Skeletal muscle tissue (tissue), 4 donors: ENCODE data around the gene RPS6KB2. TPM values are rescaled to one million over a fixed set of nuclear protein-coding genes. Genes with fewer than 3 reads are reported as not detected.

Experiments used
- H3K27ac ChIP-seq: one replicate; pipeline ENCODE4 v1.7.0; 2013; ENCODE audit warnings: mild to moderate bottlenecking, low read depth, low read length, inconsistent platforms
- H3K27me3 ChIP-seq, 3 donors: one replicate each; pipeline ENCODE4 v1.7.0; 2013; ENCODE audit warnings: low read length in 3 of 3; ENCODE audit not compliant: control insufficient read depth in 3 of 3, insufficient read depth in 3 of 3
- H3K36me3 ChIP-seq, 3 donors: one replicate each; pipeline ENCODE4 v1.7.0; 2013; ENCODE audit warnings: low read length in 3 of 3; ENCODE audit not compliant: control insufficient read depth in 3 of 3, insufficient read depth in 3 of 3
- H3K4me1 ChIP-seq, 3 donors: one replicate each; pipeline ENCODE4 v1.7.0; 2013; ENCODE audit warnings: low read length in 3 of 3, mild to moderate bottlenecking in 3 of 3; ENCODE audit not compliant: control insufficient read depth in 3 of 3, insufficient read depth in 3 of 3
- H3K4me3 ChIP-seq, 3 donors: one replicate each; pipeline ENCODE4 v1.7.0; 2013; ENCODE audit warnings: low read length in 3 of 3
- H3K9ac ChIP-seq, 3 donors: one replicate each; pipeline ENCODE4 v1.7.0; 2013; ENCODE audit warnings: low read length in 3 of 3, mild to moderate bottlenecking in 3 of 3, moderate library complexity in 2 of 3, low read depth in 1 of 3
- H3K9me3 ChIP-seq, 3 donors: one replicate each; pipeline ENCODE4 v1.7.0; 2013; ENCODE audit warnings: low read length in 3 of 3; ENCODE audit not compliant: control insufficient read depth in 3 of 3
- total RNA-seq: library from RNA; depleted of rRNA; stranded (reverse); fragments of >200 nt; gene quantifications from one replicate; pipeline ENCODE4 v1.2.3, GENCODE V29; 2014
- donor health status: Osteomylitis.

The RPS6KB2 gene
- total RNA-seq, 1 donor from 2014 or later: 23.5 TPM

- peak overlapping the region in 1 of 3 donors; percentile 25 for H3K9ac ChIP-seq
- peaks cover 0 to 9% (median 4%) of the 10 kb centered on the region in 3 donors for H3K36me3 ChIP-seq
- H3K4me3 ChIP-seq: no peak overlapping the region
- H3K27ac ChIP-seq: no peak overlapping the region
- H3K27me3 ChIP-seq: peaks cover 0 to 11% (median 5%) of the 10 kb centered on the region in 3 donors
- no peaks in the 10 kb centered on the region for H3K9me3 ChIP-seq
- peaks cover 15 to 37% (median 15%) of the 10 kb centered on the region in 3 donors for H3K4me1 ChIP-seq
Observed at GRCh38 chr11:67389477-67389876, 38.8 kb upstream of the RPS6KB2 start.

- peaks cover 0 to under 1% (median 0%) of the 10 kb centered on the region in 3 donors for H3K27me3 ChIP-seq
- peaks cover 15 to 29% (median 15%) of the 10 kb centered on the region in 3 donors for H3K4me1 ChIP-seq
- peak overlapping the region; percentile 93 to 95 (median 95) for H3K4me3 ChIP-seq
- H3K27ac ChIP-seq: peak overlapping the region; percentile 91
- H3K9ac ChIP-seq: peak overlapping the region; percentile 96 to 98 (median 97)
- no peaks in the 10 kb centered on the region for H3K9me3 ChIP-seq
- H3K36me3 ChIP-seq: peaks cover 0 to 13% (median 11%) of the 10 kb centered on the region in 3 donors
Observed at GRCh38 chr11:67390947-67391303, 37.4 kb upstream of the RPS6KB2 start.

- H3K4me3 ChIP-seq: peak within 1 kb of the TSS; percentile 93 to 95 (median 95)
- peaks cover 15 to 29% (median 15%) of the 10 kb centered on the region in 3 donors for H3K4me1 ChIP-seq
- peak within 1 kb of the TSS; percentile 96 to 98 (median 97) for H3K9ac ChIP-seq
- H3K27ac ChIP-seq: peak within 1 kb of the TSS; percentile 91
- no peaks in the 10 kb centered on the region for H3K9me3 ChIP-seq
- H3K36me3 ChIP-seq: peaks cover 4 to 16% (median 15%) of the 10 kb centered on the region in 3 donors
- H3K27me3 ChIP-seq: no peaks in the 10 kb centered on the region
Observed at GRCh38 chr11:67391304-67392182, 36.8 kb upstream of the RPS6KB2 start, which contains the start of gene RAD9A. RAD9A (plus strand) TSS chr11:67391986; CDS start chr11:67392045, 59 bp downstream.

- Histone ChIP-seq H3K4me1 (peaks cover 15 to 29% (median 15%) of the 10 kb centered on the region in 3 donors), H3K27me3 (no peaks in the 10 kb centered on the region), H3K9ac (peak overlapping the region; percentile 74 to 98 (median 82)), H3K27ac (peak overlapping the region; percentile 91), H3K36me3 (peaks cover 5 to 16% (median 16%) of the 10 kb centered on the region in 3 donors), H3K4me3 (peak overlapping the region; percentile 75 to 95 (median 93)), H3K9me3 (no peaks in the 10 kb centered on the region)
Observed at GRCh38 chr11:67392183-67392715, 36.0 kb upstream of the RPS6KB2 start.

- no peak overlapping the region for H3K4me3 ChIP-seq
- H3K36me3 ChIP-seq: peaks cover 17 to 28% (median 25%) of the 10 kb centered on the region in 3 donors
- no peaks in the 10 kb centered on the region for H3K9me3 ChIP-seq
- H3K4me1 ChIP-seq: peaks cover 15 to 39% (median 19%) of the 10 kb centered on the region in 3 donors
- H3K27ac ChIP-seq: no peak overlapping the region
- H3K9ac ChIP-seq: no peak overlapping the region
- H3K27me3 ChIP-seq: no peaks in the 10 kb centered on the region
Observed at GRCh38 chr11:67393437-67393836, 34.9 kb upstream of the RPS6KB2 start.

- peaks cover 22 to 33% (median 31%) of the 10 kb centered on the region in 3 donors for H3K36me3 ChIP-seq
- no peak overlapping the region for H3K27ac ChIP-seq
- H3K4me1 ChIP-seq: peaks cover 15 to 39% (median 19%) of the 10 kb centered on the region in 3 donors
- no peaks in the 10 kb centered on the region for H3K9me3 ChIP-seq
- no peaks in the 10 kb centered on the region for H3K27me3 ChIP-seq
- no peak overlapping the region for H3K9ac ChIP-seq
- no peak overlapping the region for H3K4me3 ChIP-seq
Observed at GRCh38 chr11:67393990-67394389, 34.3 kb upstream of the RPS6KB2 start.

GRCh38 chr11:67395555-67396258 is 32.6 kb upstream of the RPS6KB2 start:
- Histone ChIP-seq H3K27me3 (no peaks in the 10 kb centered on the region), H3K4me3 (no peak overlapping the region), H3K9me3 (no peaks in the 10 kb centered on the region), H3K36me3 (peaks cover 33 to 41% (median 39%) of the 10 kb centered on the region in 3 donors), H3K4me1 (peaks cover 26 to 42% (median 28%) of the 10 kb centered on the region in 3 donors), H3K27ac (no peak overlapping the region), H3K9ac (no peak overlapping the region)

GRCh38 chr11:67396259-67396581 is 32.1 kb upstream of the RPS6KB2 start:
- Histone ChIP-seq H3K9me3 (no peaks in the 10 kb centered on the region), H3K36me3 (peaks cover 33 to 41% (median 39%) of the 10 kb centered on the region in 3 donors), H3K4me3 (no peak overlapping the region), H3K27ac (no peak overlapping the region), H3K9ac (no peak overlapping the region), H3K27me3 (no peaks in the 10 kb centered on the region), H3K4me1 (peaks cover 26 to 41% (median 28%) of the 10 kb centered on the region in 3 donors)

- Histone ChIP-seq H3K27ac (no peak overlapping the region), H3K9me3 (no peaks in the 10 kb centered on the region), H3K4me1 (peaks cover 25 to 37% (median 26%) of the 10 kb centered on the region in 3 donors), H3K36me3 (peaks cover 33 to 41% (median 39%) of the 10 kb centered on the region in 3 donors), H3K9ac (no peak overlapping the region), H3K4me3 (no peak overlapping the region), H3K27me3 (no peaks in the 10 kb centered on the region)
Observed at GRCh38 chr11:67396587-67397389, 31.5 kb upstream of the RPS6KB2 start.
